PFSK-1 (cell line): ENCODE data around the gene SRL.
A peak's percentile ranks its signal among the peaks of the same experiment; 100 is the strongest.

ENCODE experiments used
- POLR2AphosphoS5 ChIP-seq: IDR thresholded peaks from 2 replicates; pipeline ENCODE4 v1.6.1; 2012; ENCODE audit warnings: low read depth, mild to moderate bottlenecking, control low read depth, low read length, moderate library complexity
- TAF1 ChIP-seq: IDR thresholded peaks from 2 replicates; pipeline ENCODE4 v1.6.1; 2012; ENCODE audit warnings: low read length, control low read depth, borderline replicate concordance; ENCODE audit not compliant: insufficient read depth
- TF ChIP-seq, protein P1 (sequence below), 2 experiments: IDR thresholded peaks; 2 replicates each; pipeline versions ENCODE4 v1.6.1 to v1.8.0; 2011 to 2012; ENCODE audit warnings: low read depth in 2 of 2, low read length in 2 of 2, control low read depth in 1 of 2, inconsistent platforms in 1 of 2, mild to moderate bottlenecking in 1 of 2, moderate library complexity in 1 of 2; ENCODE audit not compliant: insufficient read depth in 1 of 2

DNA sequence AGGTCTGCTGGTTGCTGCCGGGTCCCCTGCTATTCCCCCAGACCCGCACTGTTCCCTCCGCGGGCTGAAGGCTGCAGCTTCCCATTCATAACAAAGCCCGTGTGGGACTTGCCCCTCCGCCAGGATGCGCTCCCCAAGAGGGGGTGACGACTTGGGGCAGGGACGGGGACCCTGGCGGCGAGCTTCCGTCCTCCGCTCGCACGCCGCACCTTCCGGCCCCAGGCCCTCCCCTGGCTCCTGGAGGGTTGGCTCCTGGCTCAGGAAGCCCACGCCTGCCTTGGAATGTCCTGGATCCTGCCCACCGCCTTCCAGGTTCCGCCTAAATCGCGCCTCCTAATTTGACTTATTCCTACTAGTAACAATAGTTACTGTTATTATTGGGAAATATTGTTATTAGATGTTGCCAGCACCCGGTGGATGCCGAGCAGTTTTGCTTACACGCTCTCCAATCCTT is 32.0 kb upstream of the SRL start:
- TF ChIP-seq, protein P1, sequence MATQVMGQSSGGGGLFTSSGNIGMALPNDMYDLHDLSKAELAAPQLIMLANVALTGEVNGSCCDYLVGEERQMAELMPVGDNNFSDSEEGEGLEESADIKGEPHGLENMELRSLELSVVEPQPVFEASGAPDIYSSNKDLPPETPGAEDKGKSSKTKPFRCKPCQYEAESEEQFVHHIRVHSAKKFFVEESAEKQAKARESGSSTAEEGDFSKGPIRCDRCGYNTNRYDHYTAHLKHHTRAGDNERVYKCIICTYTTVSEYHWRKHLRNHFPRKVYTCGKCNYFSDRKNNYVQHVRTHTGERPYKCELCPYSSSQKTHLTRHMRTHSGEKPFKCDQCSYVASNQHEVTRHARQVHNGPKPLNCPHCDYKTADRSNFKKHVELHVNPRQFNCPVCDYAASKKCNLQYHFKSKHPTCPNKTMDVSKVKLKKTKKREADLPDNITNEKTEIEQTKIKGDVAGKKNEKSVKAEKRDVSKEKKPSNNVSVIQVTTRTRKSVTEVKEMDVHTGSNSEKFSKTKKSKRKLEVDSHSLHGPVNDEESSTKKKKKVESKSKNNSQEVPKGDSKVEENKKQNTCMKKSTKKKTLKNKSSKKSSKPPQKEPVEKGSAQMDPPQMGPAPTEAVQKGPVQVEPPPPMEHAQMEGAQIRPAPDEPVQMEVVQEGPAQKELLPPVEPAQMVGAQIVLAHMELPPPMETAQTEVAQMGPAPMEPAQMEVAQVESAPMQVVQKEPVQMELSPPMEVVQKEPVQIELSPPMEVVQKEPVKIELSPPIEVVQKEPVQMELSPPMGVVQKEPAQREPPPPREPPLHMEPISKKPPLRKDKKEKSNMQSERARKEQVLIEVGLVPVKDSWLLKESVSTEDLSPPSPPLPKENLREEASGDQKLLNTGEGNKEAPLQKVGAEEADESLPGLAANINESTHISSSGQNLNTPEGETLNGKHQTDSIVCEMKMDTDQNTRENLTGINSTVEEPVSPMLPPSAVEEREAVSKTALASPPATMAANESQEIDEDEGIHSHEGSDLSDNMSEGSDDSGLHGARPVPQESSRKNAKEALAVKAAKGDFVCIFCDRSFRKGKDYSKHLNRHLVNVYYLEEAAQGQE (IDR thresholded peaks at IDR 0.05; ENCODE audit: insufficient read depth in 1 of 2, low read depth in 2 of 2, low read length in 2 of 2), result no peak
- TF ChIP-seq POLR2AphosphoS5, result peak; percentile 8; the same call in 1 of the 2 replicates
- no peak for TF ChIP-seq TAF1
